OCI-LY3 (cell line): ENCODE results near the gene TMEM255B.

ENCODE experiments used
- CTCF ChIP-seq: fragments of 200-600, 300-600 bp; sonication (generic); IDR thresholded peaks from 2 replicates; pipeline ENCODE4 v1.5.1; 2014; ENCODE audit warnings: antibody characterized with exemption, low read length, low read depth
- EZH2phosphoT487 ChIP-seq: fragments of 200-600 bp; shearing (Covaris generic); IDR thresholded peaks from 2 replicates; pipeline ENCODE4 v1.6.1; 2018; ENCODE audit warnings: antibody characterized with exemption, mixed run types, low read depth

DNA sequence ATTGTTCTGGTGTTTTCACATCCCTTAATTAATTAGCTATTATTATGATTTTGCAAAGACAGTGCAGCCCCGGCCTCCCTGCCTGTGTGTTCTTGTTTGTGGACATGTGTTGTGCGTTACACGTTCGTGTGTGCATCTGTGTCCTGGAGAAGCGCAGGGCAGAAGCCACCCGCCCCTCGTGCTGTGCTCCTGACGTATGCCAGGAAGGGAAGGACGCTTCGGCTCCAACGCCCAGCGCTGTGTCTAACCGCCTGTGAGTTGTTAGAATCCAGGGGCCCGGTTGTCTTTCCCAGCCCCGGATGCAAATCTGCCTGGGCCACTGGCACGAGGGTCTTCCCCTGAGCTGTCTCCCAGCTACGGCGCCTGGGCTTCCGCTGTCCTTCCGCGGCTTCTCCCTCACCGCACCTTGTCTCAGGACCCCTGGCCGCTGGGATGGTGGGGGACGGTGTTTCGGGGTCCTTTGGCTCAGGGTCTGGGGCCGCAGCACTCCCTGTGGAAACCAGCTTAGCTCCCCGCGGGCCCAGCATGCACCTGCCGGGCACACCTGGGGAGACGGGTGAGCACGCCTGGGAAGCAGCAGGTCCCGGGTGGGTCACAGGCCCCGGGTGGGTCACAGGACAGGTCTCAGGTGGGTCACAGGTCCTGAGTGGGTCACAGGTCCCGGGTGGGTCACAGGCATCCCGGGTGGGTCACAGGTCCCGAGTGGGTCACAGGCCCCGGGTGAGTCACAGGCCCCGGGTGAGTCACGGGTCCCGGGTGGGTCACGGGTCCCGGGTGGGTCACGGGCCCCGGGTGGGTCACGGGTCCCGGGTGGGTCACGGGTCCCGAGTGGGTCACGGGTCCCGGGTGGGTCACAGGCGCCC is 53.4 kb downstream of the TMEM255B start:
- TF ChIP-seq CTCF (no peak), EZH2phosphoT487 (no peak)
